GM12878 (cell line): Measurements from ENCODE around the gene CLEC4G. TPM values are rescaled to one million over a fixed set of nuclear protein-coding genes. Genes with fewer than 3 reads are reported as not detected.

Source experiments
- ATAC-seq: fragments of 200-7000 bp; cut with Tn5 transposase; 3 replicates; pipeline ENCODE4 v1.9.1; 2020; ENCODE audit warnings: mild to moderate bottlenecking, moderate library complexity
- BruUV-seq: library from RNA; stranded (reverse); fragments of 400-500 nt; replicated peaks from 2 replicates; lab custom pipeline; 2021; lab: Mats Ljungman, UMichigan
- CTCF ChIA-PET: fragments of 300-600 bp; sonication (Branson Sonifier 250); formaldehyde crosslinking; extraction: SDS; loops from one replicate; lab custom pipeline; 2021; ENCODE audit warnings: inconsistent platforms; lab: Yijun Ruan, JAX
- POLR2A ChIA-PET: fragments of 350-600 bp; formaldehyde crosslinking; extraction: SDS; loops from one replicate; lab custom pipeline; 2021; ENCODE audit warnings: inconsistent platforms; lab: Charles Lee
- RAD21 ChIA-PET: fragments of 300-600 bp; sonication (Branson Sonifier 250); formaldehyde crosslinking; loops from one replicate; lab custom pipeline; 2023; ENCODE audit warnings: antibody characterized with exemption; ENCODE audit not compliant: unreplicated experiment; lab: Charles Lee
- SMC1A ChIA-PET: fragments of 300-600 bp; sonication (Branson Sonifier 250); formaldehyde crosslinking; loops from one replicate; lab custom pipeline; 2023; ENCODE audit not compliant: unreplicated experiment, uncharacterized antibody; lab: Charles Lee
- DNase-seq: peaks from one replicate; pipeline ENCODE4 v3.0.0-alpha.2; 2011; ENCODE audit warnings: low read depth, low spot score
- FAIRE-seq: peaks from 3 replicates; lab custom pipeline; 2011; peaks lifted over from hg19 to GRCh38; lab: Jason Lieb, UNC
- H2AFZ ChIP-seq: 2 replicates; pipeline ENCODE4 v1.6.0; 2011; ENCODE audit warnings: low read depth, low read length, control low read depth; ENCODE audit not compliant: control insufficient read depth
- H3K27ac ChIP-seq: 2 replicates; pipeline ENCODE4 v1.5.1; 2011; ENCODE audit warnings: control low read depth; ENCODE audit not compliant: control insufficient read depth, insufficient read depth
- H3K27me3 ChIP-seq, 2 experiments: replicated peaks in 1 of 2; 2 replicates each; pipeline versions ENCODE4 v1.6.0 to v1.6.1; 2011; ENCODE audit warnings: low read length in 1 of 2; ENCODE audit not compliant: control insufficient read depth in 2 of 2, insufficient read depth in 2 of 2
- H3K36me3 ChIP-seq, 2 experiments: 2 replicates each; pipeline ENCODE4 v1.5.1; 2011; ENCODE audit warnings: low read length in 1 of 2; ENCODE audit not compliant: control insufficient read depth in 2 of 2, insufficient read depth in 2 of 2
- H3K4me1 ChIP-seq: 2 replicates; pipeline ENCODE4 v1.6.1; 2011; ENCODE audit warnings: mild to moderate bottlenecking, low read length, moderate library complexity, mixed read lengths; ENCODE audit not compliant: control insufficient read depth, insufficient read depth
- H3K4me2 ChIP-seq: 2 replicates; pipeline ENCODE4 v1.6.0; 2011; ENCODE audit warnings: control low read depth; ENCODE audit not compliant: control insufficient read depth, insufficient read depth
- H3K4me3 ChIP-seq: fragments of 200-600 bp; sonication (generic); 2 replicates; pipeline ENCODE4 v1.5.1; 2016
- H3K79me2 ChIP-seq: 2 replicates; pipeline ENCODE4 v1.6.0; 2011; ENCODE audit warnings: low read length; ENCODE audit not compliant: control insufficient read depth, insufficient read depth
- H3K9ac ChIP-seq: 2 replicates; pipeline ENCODE4 v1.8.0; 2011; ENCODE audit warnings: low read length, control low read depth, mixed read lengths; ENCODE audit not compliant: control insufficient read depth, insufficient read depth
- H3K9me3 ChIP-seq: replicated peaks from 3 replicates; pipeline ENCODE4 v1.5.1; 2011; ENCODE audit warnings: mild to moderate bottlenecking, low read length; ENCODE audit not compliant: control insufficient read depth, insufficient read depth
- H4K20me1 ChIP-seq: 2 replicates; pipeline ENCODE4 v1.6.0; 2011; ENCODE audit not compliant: control insufficient read depth, insufficient read depth
- EED ChIP-seq: sonication (generic); IDR thresholded peaks from 2 replicates; pipeline ENCODE4 v1.6.1; 2016; ENCODE audit warnings: antibody characterized with exemption, low read depth
- HDGF ChIP-seq: fragments of 450-650 bp; IDR thresholded peaks from 2 replicates; pipeline ENCODE4 v1.6.1; 2016; ENCODE audit warnings: antibody characterized with exemption
- IRF5 ChIP-seq: fragments of 450-650 bp; IDR thresholded peaks from 2 replicates; pipeline ENCODE4 v1.6.1; 2017; ENCODE audit warnings: borderline replicate concordance
- SMAD5 ChIP-seq: IDR thresholded peaks from 2 replicates; pipeline ENCODE4 v1.6.1; 2016; ENCODE audit warnings: antibody characterized with exemption, low read depth
- WGBS: methylation state at CpG from one replicate; pipeline ENCODE4 v1.1.6; 2016; ENCODE audit warnings: low lambda C conversion rate; ENCODE audit not compliant: insufficient replicate concordance, insufficient coverage; ENCODE audit errors: missing lambda C conversion rate; 5-methylcytosine and 5-hydroxymethylcytosine counted together
- in situ Hi-C: fragments of 300-500 bp; cut with MboI; formaldehyde crosslinking; loops from 9 replicates; pipeline ENCODE4 v1.14.3; 2018; ENCODE audit warnings: mixed read lengths
- intact Hi-C: fragments of 100-400 bp; cut with micrococcal nuclease; formaldehyde crosslinking; loops from one replicate; pipeline ENCODE4 v1.14.2; 2022; ENCODE audit not compliant: unreplicated experiment
- polyA plus RNA-seq, 11 experiments: library from polyadenylated mRNA; depleted of rRNA in 4 of 11; unstranded in 6 of 11; stranded (reverse) in 5 of 11; fragments of >200 nt; fragmentation: Nextera tagmentation in 4 of 11; fragmentation: Illumina TruSeq in 1 of 11; extraction: Ambion mirVana in 4 of 11; extraction: Trizol in 1 of 11; gene quantifications; 1 replicate in 1 of 11; 2 replicates in 10 of 11; pipeline versions ENCODE4 v1.2.1 to v1.2.3, GENCODE V29; 2011 to 2016; ENCODE audit warnings: inconsistent platforms in 2 of 11, missing spikeins in 2 of 11, low read depth in 1 of 11
- total RNA-seq, 4 experiments: library from RNA; depleted of rRNA in 3 of 4; stranded (reverse); fragments of >200 nt in 3 of 4; fragmentation: Illumina TruSeq in 1 of 4; extraction: Trizol in 1 of 4; gene quantifications; 2 replicates each; pipeline versions ENCODE4 v1.2.1 to v1.2.3, GENCODE V29; 2013 to 2021

The CLEC4G gene
- total and polyA plus RNA-seq, 10 of the 15 experiments (the other 5 are each of a cell fraction or from before 2014, with no cell fraction given): 0.04 TPM; not detected in 9

GRCh38 chr19:7699003-7699402 is 32.9 kb downstream of the CLEC4G start:
- peaks cover 6 to 16% of the 10 kb centered on the region in 2 experiments; a peak in 3 of 4 replicates for H3K36me3 ChIP-seq
- WGBS: 14% methylated on average over 1 of the region's 2 CpGs
- H4K20me1 ChIP-seq: no peaks in the 10 kb centered on the region
- no peak for FAIRE-seq
- DNase-seq: no peak
- TSS peak; percentile 40 for BruUV-seq
- no peaks in the 10 kb centered on the region for H3K27me3 ChIP-seq
- peak overlapping the region; percentile 100 for H3K4me3 ChIP-seq
- peak overlapping the region; percentile 88 for H3K9ac ChIP-seq
- peaks cover 47% of the 10 kb centered on the region for H3K4me1 ChIP-seq
- peaks cover 71% of the 10 kb centered on the region for H3K79me2 ChIP-seq
- H2AFZ ChIP-seq: no peak overlapping the region
- ChIA-PET CTCF (interaction anchor here (0.8 to 5.0 kb wide), 8 partner anchors 8 to 131 kb away, joined by 3 to 32 read pairs (median 4); partner anchors contain the start of gene TRAPPC5), SMC1A (interaction anchor here (0.6 to 5.5 kb wide), 9 partner anchors 9 to 101 kb away, joined by 4 to 26 read pairs (median 4); partner anchors contain the start of gene TRAPPC5), POLR2A (interaction anchor here (0.6 to 2.1 kb wide), 9 partner anchors 8 to 123 kb away, joined by 3 to 11 read pairs (median 4); partner anchors contain the start of gene TRAPPC5), RAD21 (interaction anchor here (0.6 to 2.9 kb wide), 10 partner anchors 8 to 245 kb away, joined by 3 to 19 read pairs (median 4); partner anchors contain the start of genes TIMM44 and TRAPPC5)
- TF ChIP-seq EED: peak; percentile 29; the same call in 1 of the 2 replicates
- TF ChIP-seq SMAD5: 0 out of 2 replicates have a peak, but pooled peaks have one; percentile 17
- peak; percentile 30; the same call in 1 of the 2 replicates for TF ChIP-seq HDGF
- no peak for TF ChIP-seq IRF5
- H3K27ac ChIP-seq: peak overlapping the region; percentile 94
- no peak for ATAC-seq
- no peaks in the 10 kb centered on the region; the same call in 2 of the 3 replicates for H3K9me3 ChIP-seq
- in situ Hi-C loops (no loop called here), intact Hi-C loops (no loop called here)
- peak overlapping the region; percentile 97 for H3K4me2 ChIP-seq
